Measurements from ENCODE around the gene FRMD8. TPM values are rescaled to one million over a fixed set of nuclear protein-coding genes. Genes with fewer than 3 reads are reported as not detected.

Gene FRMD8
- polyA plus RNA-seq, 3 donors: 33.7 to 41.2 (median 35.4) TPM

GRCh38 chr11:65353376-65353775, 33.1 kb upstream of the FRMD8 start:
- no peak overlapping the region for H3K27ac ChIP-seq (ENCODE audit: low read depth in 1 of 2, low read length in 2 of 2)
- peaks cover 0 to 14% of the 10 kb centered on the region in 2 donors for H3K27me3 ChIP-seq (ENCODE audit: control insufficient read depth in 2 of 2, insufficient read depth in 2 of 2, low read length in 2 of 2)
- intact Hi-C loops (cut with micrococcal nuclease): no loop called here
- no peaks in the 10 kb centered on the region for H3K79me2 ChIP-seq (ENCODE audit: insufficient read depth, low read length)
- H3K9me3 ChIP-seq (replicated peaks in 1 of 2; ENCODE audit: control insufficient read depth in 1 of 2, insufficient read depth in 1 of 2, low read length in 2 of 2): no peaks in the 10 kb centered on the region
- peaks cover 20% of the 10 kb centered on the region for H3K4me1 Mint-ChIP-seq
- H3K4me1 ChIP-seq (ENCODE audit: control insufficient read depth in 1 of 2, insufficient read depth in 2 of 2, low read length in 2 of 2): peaks cover 15 to 23% of the 10 kb centered on the region in 2 donors
- no peak for TF ChIP-seq CTCF (IDR thresholded peaks at IDR 0.05)
- peaks cover 7% of the 10 kb centered on the region for H4K20me1 ChIP-seq (ENCODE audit: insufficient read depth, low read length)
- H3K36me3 Mint-ChIP-seq: peaks cover 33 to 41% of the 10 kb centered on the region in 2 donors
- no peak overlapping the region for H3K9ac ChIP-seq (ENCODE audit: insufficient read depth, low read length, poor library complexity, severe bottlenecking)
- H3K4me3 ChIP-seq (replicated peaks in 1 of 3; ENCODE audit: low read depth in 2 of 3, low read length in 3 of 3): no peak overlapping the region
- H2AFZ ChIP-seq (ENCODE audit: insufficient read depth, low read depth, low read length, poor library complexity, severe bottlenecking): no peak overlapping the region
- 97% methylated on average over 7 of the region's 7 CpGs for WGBS (ENCODE audit: insufficient coverage)
- H3K36me3 ChIP-seq (replicated peaks in 1 of 2; ENCODE audit: control insufficient read depth in 1 of 2, insufficient read depth in 2 of 2, low read length in 2 of 2): peaks cover 41 to 43% of the 10 kb centered on the region in 2 donors
- DNase-seq: no peak
- H3K9me3 Mint-ChIP-seq: no peaks in the 10 kb centered on the region
- H3K4me2 ChIP-seq (replicated peaks; ENCODE audit: extremely low read depth, low read length, poor library complexity, severe bottlenecking): no peak overlapping the region
- peak overlapping the region in 1 of 7 donors; percentile 67 for H3K27ac Mint-ChIP-seq
- peak overlapping the region in 1 of 2 donors; percentile 27 for H3K4me3 Mint-ChIP-seq
- H3K27me3 Mint-ChIP-seq (ENCODE audit: low read depth in 3 of 3): peaks cover 6 to 18% (median 10%) of the 10 kb centered on the region in 3 donors

GRCh38 chr11:65353900-65354264, 32.6 kb upstream of the FRMD8 start:
- Histone ChIP-seq H3K4me2 (replicated peaks; ENCODE audit: extremely low read depth, low read length, poor library complexity, severe bottlenecking) (peak overlapping the region; percentile 94), H3K79me2 (ENCODE audit: insufficient read depth, low read length) (no peaks in the 10 kb centered on the region), H3K27ac (ENCODE audit: low read depth in 1 of 2, low read length in 2 of 2) (no peak overlapping the region), H3K4me1 (ENCODE audit: control insufficient read depth in 1 of 2, insufficient read depth in 2 of 2, low read length in 2 of 2) (peaks cover 15 to 23% of the 10 kb centered on the region in 2 donors), H3K9ac (ENCODE audit: insufficient read depth, low read length, poor library complexity, severe bottlenecking) (no peak overlapping the region), H3K27me3 (ENCODE audit: control insufficient read depth in 2 of 2, insufficient read depth in 2 of 2, low read length in 2 of 2) (peaks cover 0 to 14% of the 10 kb centered on the region in 2 donors), H2AFZ (ENCODE audit: insufficient read depth, low read depth, low read length, poor library complexity, severe bottlenecking) (peak overlapping the region; percentile 69), H4K20me1 (ENCODE audit: insufficient read depth, low read length) (peaks cover 7% of the 10 kb centered on the region), H3K9me3 (replicated peaks in 1 of 2; ENCODE audit: control insufficient read depth in 1 of 2, insufficient read depth in 1 of 2, low read length in 2 of 2) (no peaks in the 10 kb centered on the region), H3K36me3 (replicated peaks in 1 of 2; ENCODE audit: control insufficient read depth in 1 of 2, insufficient read depth in 2 of 2, low read length in 2 of 2) (peaks cover 35 to 38% of the 10 kb centered on the region in 2 donors), H3K4me3 (replicated peaks in 1 of 3; ENCODE audit: low read depth in 2 of 3, low read length in 3 of 3) (peak overlapping the region in 1 of 3 experiments; percentile 80)
- Mint-ChIP-seq H3K27me3 (ENCODE audit: low read depth in 3 of 3) (peaks cover 6 to 18% (median 10%) of the 10 kb centered on the region in 3 donors), H3K36me3 (peaks cover 28 to 36% of the 10 kb centered on the region in 2 donors), H3K4me1 (peaks cover 20% of the 10 kb centered on the region), H3K9me3 (no peaks in the 10 kb centered on the region), H3K27ac (peak overlapping the region in 5 of 7 donors; percentile 1 to 75 (median 67)), H3K4me3 (peak overlapping the region; percentile 74 to 78)
- intact Hi-C loops (cut with micrococcal nuclease): no loop called here
- WGBS (ENCODE audit: insufficient coverage): 46% methylated on average over 11 of the region's 16 CpGs
- no peak for TF ChIP-seq CTCF (IDR thresholded peaks at IDR 0.05)
- no peak for DNase-seq

Measured in CD14-positive monocyte (primary cell).